Hepatic stellate cell (primary cell): ENCODE results near the gene MYBBP1A.
A peak's percentile ranks its signal among the peaks of the same experiment; 100 is the strongest.

Experiments
- DNase-seq: peaks from one replicate; pipeline ENCODE4 v3.0.0; 2011; ENCODE audit warnings: low spot score

The MYBBP1A gene

GRCh38 chr17:4518901-4519300 lies 36.3 kb downstream of the MYBBP1A start:
- no peak for DNase-seq

GRCh38 chr17:4516735-4517134 lies 38.4 kb downstream of the MYBBP1A start:
- DNase-seq: no peak

GRCh38 chr17:4515501-4515900 lies 39.7 kb downstream of the MYBBP1A start:
- no peak for DNase-seq

DNA sequence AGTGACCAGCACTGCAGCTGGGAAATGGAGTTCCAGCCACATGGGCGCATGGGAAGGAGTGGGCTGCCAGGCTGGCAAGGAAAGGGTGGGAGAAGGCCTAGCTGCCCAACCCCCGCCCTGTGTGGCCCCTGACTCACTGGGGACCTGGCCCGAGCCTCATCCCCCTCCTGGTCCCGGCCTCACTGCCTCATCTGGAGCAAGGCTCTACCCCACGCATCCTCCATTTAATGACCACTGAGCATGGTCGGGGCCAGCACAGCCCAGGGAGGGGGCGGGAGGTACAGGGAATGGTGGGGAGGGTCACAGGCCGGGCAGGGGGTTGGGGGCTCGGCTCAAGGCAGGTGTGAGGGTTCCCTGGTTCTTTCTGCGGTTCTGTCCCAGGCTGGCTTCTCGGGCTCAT lies 40.4 kb downstream of the MYBBP1A start:
- DNase-seq: no peak

DNA sequence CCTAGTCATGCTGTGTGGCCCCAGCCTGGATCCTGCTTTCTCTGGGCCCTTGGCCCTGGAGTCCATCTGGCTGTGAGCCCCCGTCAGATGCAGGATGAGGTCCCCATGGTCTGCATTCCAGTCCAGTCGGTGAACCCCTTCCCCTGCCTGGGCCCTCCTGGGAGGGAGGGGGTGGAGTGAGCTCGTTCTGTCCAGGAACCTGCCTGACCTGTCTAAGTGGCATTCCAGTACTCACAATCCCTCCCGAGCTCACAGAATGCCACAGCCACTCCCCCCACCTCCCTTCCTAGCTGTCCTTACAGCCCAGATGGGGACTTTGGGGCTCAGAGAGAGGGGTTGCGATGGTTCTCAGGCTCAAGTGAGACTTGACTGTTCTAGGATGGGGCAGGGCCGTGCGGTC lies 41.0 kb downstream of the MYBBP1A start:
- DNase-seq: no peak

DNA sequence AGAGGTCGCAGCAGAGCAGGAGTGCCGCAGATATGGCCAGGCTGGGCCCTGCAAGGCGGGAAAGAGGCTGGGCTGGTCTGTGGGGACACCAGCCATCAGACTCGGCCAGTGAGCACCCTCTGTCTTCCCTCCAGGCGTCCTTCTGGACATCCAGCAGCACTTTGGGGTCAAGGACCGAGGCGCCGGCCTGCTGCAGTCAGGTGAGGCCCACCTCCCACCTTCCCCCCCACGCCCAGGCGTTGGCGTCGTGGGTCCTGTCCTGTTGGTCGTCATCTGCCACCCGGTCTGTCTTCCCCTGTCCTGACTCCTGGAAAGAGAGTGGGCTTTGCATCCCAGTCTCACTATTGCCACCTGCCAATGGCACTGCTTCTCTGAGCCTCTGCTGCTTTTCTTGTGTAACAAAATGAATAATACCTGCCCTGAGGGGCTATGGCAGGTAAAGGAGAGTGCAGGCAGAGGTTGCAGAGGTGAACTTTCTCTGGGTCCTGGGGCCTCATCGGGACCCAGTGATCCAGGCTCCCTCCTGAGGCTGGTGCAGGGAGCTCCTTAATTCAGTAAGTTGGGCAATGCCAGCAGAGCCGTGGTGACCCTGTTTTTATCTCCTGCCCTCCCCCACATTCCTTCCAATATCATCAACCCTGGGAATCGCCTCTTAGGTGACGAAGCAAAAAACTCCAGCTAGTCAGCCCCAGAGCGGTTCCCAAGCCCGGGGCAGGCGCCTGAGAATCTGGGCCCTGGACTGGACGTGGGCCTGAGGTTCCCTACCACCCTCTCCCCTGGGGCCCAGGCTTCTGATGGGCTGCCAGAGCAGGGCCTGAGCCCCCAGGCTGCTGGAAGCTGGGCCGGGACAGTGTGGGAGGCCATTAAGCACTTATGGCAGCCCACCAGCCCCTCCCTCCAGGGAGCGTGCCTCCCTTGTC lies 41.8 kb downstream of the MYBBP1A start:
- no peak for DNase-seq

GRCh38 chr17:4512156-4513112 lies 42.8 kb downstream of the MYBBP1A start:
- DNase-seq: no peak

- DNase-seq: no peak
These were observed 43.8 kb downstream of the MYBBP1A start for GRCh38 chr17:4511199-4511932.

GRCh38 chr17:4510618-4510941 lies 44.6 kb downstream of the MYBBP1A start:
- no peak for DNase-seq

GRCh38 chr17:4509923-4510617 lies 45.1 kb downstream of the MYBBP1A start:
- DNase-seq: peak; percentile 70

- no peak for DNase-seq
These were observed 45.8 kb downstream of the MYBBP1A start for GRCh38 chr17:4509401-4509800.

DNA sequence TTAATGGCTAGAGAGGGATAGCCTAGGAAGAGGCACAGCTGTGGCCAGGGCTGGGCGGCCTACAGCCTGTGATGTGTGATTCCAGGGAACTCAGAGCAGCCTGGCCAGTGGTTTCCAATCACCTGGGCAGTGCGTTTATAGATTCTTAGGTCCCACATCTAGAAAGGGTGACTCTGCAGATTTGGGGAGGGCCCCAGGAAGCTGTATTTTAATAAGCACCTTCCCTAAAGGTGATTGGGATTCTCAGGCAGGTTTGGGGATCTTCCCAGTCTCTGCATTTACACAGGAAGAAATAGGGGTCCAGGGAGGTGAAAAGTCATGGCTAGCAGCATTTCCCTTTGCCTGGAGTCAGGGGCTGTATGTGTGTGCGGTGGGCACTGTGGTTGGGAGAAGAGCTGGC lies 47.0 kb downstream of the MYBBP1A start:
- DNase-seq: no peak

DNA sequence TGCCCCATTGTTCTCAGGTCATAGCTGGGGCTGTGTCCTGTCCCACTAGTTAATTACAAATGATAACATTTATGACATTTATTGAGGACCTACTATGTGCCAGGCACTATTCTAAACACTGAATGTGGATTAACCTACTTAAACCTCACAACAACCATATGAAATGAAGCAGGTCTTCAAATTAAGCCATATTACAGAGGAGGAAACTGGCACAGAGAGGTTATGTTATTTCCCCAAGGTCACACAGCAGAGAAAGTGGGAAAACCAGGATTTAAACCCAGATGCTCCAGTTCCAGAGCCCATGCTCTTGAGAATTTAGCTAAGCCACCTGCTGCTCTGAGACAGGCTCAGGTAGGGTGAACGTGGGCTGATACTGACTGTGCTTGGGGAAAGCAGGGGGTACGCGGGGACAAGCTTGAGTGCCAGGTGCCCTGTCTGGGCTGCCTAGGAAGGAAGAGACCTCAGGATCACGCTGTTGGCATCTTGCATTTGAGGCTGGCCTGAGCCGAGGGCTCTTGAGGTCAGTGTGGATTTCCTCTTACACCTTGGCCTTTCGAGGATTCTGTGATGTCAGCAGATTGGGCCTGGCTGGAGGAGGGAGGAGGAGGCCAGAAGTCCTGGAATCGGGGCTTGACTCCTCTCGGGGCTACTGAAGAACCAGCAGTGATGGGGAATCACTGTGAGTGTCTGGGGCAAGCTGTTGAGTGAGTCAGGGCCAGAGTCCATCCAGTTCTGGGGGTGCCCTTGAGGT lies 47.6 kb downstream of the MYBBP1A start:
- DNase-seq: no peak

- DNase-seq: no peak
These were observed 48.3 kb downstream of the MYBBP1A start for GRCh38 chr17:4506892-4507291.

DNA sequence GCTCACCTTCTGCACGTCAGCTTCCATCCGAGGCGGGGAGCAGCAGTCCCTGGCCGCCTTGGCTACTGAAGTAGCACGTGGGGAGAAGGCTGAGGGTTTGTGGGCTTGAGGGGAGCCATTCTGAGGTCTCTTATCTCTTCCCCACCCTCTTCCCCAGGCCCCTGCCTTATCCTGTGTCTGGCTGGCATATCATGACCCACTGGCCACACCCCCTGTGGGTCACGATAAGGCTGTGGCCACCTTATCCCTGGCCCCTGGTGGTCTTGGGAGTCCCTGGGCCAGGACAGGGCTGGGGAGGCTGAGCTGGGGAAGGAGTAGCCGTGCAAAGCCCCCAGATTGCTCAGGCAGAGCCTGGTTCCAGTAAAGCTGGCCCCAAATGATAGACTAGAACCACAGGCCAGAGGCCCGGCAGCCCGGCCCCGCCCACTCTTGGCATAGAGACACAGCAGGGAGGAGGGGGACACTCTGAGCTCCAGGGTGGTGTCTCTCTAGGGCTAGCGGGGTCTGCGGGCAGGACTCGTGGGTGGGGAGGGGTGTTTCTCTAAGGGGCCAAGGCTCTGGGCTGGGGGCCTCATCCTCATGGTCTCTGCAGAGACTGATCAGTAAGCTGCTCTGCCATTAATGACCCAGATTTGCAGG lies 48.9 kb downstream of the MYBBP1A start:
- no peak for DNase-seq

DNA sequence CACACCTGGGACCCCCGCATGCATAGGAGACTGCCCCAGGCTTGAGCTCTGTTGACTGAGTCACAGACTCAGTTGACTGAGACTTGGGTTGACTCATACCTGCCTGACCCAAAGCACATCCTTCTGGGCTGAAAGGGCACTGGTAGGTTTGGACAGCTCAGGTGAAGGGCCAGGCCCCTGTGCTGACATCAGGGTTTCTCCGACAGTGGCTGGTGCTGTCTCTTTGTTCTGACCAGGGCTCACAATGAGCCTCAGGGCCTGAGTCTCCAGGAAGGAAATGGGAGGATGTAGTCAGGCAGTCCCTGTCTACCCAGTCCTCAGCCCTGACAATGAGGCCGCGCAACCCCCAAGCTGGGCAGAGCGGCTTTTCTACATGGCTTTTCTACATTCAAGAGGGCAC lies 50.0 kb downstream of the MYBBP1A start:
- no peak for DNase-seq

GRCh38 chr17:4504188-4504587 lies 51.0 kb downstream of the MYBBP1A start:
- DNase-seq: no peak

DNA sequence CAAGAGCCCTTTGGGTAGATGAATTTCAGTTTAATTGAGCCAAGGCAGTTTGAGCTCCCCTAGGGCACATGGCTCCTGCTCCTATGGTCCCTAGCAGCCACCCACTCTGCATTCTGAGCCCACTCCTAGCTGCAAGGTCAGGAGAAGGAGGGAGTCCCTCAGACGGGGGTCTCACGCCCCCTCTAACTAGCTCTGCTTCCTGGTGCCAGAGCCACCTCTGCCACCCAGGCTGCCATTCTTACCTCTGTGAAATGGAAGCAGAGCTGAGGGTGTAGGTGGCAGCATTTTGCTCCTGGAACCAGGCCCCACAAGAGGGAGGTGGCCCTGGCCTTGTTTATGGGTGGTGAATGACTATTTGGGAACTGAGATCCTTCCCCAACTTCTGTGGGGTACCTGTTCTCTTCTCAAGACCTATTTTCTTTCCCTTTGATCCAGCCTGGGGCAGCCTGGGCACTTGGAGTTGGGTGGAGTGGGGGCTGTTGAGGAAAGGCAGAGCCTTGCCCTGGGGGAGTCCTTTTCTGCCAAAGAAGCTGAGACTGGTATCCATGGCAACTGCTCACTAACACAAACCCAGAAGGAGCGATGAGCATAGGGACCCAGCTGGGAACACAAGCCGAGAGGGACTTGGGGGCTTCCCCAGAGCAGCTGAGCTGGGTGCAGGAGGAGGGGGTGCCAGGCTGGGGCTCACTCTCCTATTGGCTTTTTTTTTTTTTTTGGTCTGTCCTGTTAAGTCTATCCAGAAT lies 51.7 kb downstream of the MYBBP1A start:
- no peak for DNase-seq

DNA sequence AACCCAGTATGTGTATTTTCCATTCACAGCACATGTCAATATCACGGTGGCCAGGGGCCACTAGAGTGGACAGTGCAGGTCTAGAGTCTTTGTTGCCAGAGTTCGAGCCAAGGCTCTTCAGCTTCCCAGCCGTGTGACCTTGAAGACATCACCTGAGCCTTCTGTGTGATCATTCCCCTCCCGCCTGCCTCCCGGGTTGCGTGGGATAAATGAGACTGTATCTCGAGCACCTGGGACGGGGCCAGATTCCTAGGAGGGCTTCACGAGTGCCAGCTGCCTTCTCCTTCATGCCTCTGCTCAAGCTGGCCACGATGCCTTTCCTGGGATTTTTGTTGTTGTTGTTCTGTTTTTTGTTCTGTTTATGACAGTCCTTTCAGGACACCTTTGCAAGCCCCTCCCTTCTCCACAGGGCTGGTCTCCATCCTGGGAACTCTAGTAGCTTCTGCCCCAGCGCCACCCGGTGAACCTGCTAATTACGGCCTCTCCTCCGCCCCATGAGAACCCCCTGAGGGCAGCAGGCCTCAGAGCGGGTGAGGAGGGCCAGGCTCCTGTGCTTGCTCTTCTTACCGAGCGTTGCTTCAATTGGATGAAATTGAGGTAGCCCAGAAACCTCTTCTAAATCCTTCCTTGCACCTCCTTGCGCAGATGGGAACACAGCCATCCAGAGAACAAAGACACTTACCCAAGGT lies 52.6 kb downstream of the MYBBP1A start:
- no peak for DNase-seq
